Esophagus squamous epithelium (tissue), 4 donors: ENCODE measurements around the gene COX6A1.

Experiments
- POLR2A ChIP-seq, 4 donors: fragments of 450-650 bp; IDR thresholded peaks; one replicate each; pipeline ENCODE4 v1.6.1; 2017; ENCODE audit warnings: antibody characterized with exemption in 4 of 4, mild to moderate bottlenecking in 4 of 4, moderate library complexity in 3 of 4
- TF ChIP-seq, protein P1 (sequence below), 6 experiments: fragments of 450-650 bp in 4 of 6; fragments of 200-600 bp in 2 of 6; sonication (generic) in 2 of 6; IDR thresholded peaks; one replicate each; pipeline ENCODE4 v1.5.1; 2016 to 2019; ENCODE audit warnings: antibody characterized with exemption in 6 of 6, mild to moderate bottlenecking in 4 of 6, moderate library complexity in 4 of 6

- TF ChIP-seq, protein P1, sequence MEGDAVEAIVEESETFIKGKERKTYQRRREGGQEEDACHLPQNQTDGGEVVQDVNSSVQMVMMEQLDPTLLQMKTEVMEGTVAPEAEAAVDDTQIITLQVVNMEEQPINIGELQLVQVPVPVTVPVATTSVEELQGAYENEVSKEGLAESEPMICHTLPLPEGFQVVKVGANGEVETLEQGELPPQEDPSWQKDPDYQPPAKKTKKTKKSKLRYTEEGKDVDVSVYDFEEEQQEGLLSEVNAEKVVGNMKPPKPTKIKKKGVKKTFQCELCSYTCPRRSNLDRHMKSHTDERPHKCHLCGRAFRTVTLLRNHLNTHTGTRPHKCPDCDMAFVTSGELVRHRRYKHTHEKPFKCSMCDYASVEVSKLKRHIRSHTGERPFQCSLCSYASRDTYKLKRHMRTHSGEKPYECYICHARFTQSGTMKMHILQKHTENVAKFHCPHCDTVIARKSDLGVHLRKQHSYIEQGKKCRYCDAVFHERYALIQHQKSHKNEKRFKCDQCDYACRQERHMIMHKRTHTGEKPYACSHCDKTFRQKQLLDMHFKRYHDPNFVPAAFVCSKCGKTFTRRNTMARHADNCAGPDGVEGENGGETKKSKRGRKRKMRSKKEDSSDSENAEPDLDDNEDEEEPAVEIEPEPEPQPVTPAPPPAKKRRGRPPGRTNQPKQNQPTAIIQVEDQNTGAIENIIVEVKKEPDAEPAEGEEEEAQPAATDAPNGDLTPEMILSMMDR (IDR thresholded peaks at IDR 0.05): no peak
- no peak for TF ChIP-seq POLR2A (IDR thresholded peaks at IDR 0.05)
Observed at GRCh38 chr12:120481022-120481767, 43.3 kb downstream of the COX6A1 start.
